NCI-H1092 treated with DMSO at 0.1 percent for 48 hours (cell line): ENCODE data around the gene AJAP1.
"Not testable (repeated sequence)": the region's sequence is repeated elsewhere in the genome, so short reads cannot be mapped to it uniquely, and the experiment has no call there.

Experiments
- DNase-seq: peaks from one replicate; lab custom pipeline; 2025; lab: John Stamatoyannopoulos, UW

The AJAP1 gene

GRCh38 chr1:4657244-4657789 lies 2.9 kb downstream of the AJAP1 start:
- DNase-seq: no peak

GRCh38 chr1:4657960-4658541 lies 3.6 kb downstream of the AJAP1 start:
- DNase-seq: no peak

GRCh38 chr1:4658643-4659628 lies 4.5 kb downstream of the AJAP1 start:
- DNase-seq: no peak

DNA sequence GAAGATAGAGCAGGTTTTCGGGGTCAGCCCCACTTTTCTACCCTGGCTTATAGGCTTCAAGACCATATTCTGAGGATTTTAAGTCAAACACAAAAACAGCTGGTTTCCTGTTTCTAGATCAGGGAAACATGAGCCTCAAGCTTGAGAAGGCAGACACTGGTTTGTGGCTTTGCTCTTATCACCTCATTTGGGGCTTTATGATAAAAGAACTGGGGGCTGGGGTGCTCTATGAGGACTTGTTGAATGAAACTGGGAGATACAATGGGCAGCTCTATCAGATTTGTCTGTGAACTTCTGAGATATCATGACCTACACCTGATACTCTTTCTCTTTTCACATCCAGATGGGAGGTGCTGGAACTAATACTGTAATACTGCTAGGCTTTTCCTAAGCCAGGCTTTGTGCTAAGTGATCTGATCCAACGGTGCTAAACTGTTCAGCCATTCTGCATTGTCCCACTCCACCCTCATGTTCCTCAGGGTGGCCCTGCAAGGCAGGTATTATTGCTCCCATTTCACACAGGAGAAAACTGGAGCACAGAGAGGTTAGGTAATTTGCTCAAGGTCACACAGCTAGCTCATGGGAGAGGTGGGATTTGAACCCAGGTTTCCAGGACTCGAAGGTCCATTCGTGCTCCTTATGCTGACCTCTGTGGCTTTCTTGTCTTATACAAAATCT lies 6.6 kb downstream of the AJAP1 start:
- no peak for DNase-seq

GRCh38 chr1:4661595-4661917 lies 7.1 kb downstream of the AJAP1 start:
- no peak for DNase-seq

DNA sequence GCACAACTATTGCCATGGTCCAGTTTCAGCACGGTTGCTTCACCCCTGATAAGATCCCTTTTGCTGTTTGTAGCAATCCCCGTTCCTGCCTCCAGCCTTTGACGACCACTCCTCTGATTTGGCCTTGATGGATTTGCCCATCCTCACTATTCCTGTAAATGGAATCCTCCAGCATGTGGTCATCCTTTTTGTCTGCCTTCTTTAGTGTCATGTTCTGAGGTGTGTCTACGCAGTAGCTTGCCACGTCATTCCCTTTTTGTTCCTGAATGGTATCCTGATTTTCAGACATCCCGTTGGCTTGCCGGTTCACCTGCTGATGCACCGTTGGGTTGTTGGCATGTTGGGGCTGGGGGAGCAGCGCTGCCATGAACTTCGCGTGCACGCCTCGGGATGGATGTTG lies 7.8 kb downstream of the AJAP1 start:
- DNase-seq: no peak

DNA sequence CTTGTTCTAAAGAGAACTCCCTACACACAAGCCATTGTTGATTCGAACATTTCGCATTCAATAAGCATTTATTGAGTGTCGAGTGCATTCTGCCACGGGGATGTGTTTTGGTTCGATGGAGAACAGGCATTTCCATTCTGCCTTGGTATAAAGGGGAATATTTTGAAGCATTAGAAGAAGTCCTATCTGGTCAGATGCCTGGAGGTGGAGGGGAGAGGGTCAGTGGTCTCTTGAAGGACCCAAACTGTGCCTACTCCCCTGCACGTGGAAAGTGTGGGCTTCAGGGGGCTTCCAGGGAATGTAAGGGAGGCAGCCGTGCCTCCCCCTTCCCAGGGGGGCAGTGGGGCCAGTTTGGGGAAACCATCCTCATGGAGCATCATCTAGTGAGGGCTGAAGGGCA lies 8.3 kb downstream of the AJAP1 start:
- DNase-seq: no peak

DNA sequence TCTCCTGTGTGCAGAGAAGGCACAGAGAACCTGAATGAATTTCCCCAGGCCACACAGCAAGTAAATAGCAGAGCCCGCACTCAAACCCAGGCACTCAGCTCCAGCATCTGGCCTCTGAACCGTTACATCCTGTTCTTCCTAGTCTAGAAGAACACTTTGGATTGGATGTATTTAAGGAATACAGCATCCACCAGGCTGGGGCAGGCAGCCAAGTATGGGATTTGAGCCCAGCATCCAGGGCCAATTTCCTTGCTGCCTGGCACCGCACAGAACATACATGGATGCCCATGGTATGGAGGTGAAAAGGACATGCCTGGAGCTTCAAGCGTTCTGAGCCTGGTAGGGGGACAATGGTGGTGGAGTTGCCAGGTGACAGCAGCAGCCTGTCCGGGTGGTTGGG lies 9.7 kb downstream of the AJAP1 start:
- DNase-seq: no peak

GRCh38 chr1:4664606-4665005 lies 10.2 kb downstream of the AJAP1 start:
- DNase-seq: no peak

- DNase-seq: no peak
Observed at GRCh38 chr1:4665456-4665855, 11.0 kb downstream of the AJAP1 start.

DNA sequence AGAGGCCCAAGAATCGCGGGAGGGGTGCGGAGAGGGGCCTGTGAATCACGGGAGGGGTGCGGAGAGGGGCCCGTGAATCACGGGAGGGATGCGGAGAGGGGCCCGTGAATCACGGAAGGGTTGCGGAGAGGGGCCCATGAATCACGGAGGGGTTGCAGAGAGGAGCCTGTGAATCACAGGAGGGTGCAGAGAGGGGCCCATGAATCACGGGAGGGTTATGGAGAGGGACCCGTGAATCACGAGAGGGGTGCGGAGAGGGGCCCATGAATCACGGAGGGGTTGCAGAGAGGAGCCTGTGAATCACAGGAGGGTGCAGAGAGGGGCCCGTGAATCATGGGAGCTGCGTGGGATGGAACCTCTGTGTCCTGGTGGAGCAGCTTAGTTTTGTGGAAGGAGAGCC lies 12.3 kb downstream of the AJAP1 start:
- DNase-seq: not testable (repeated sequence)

- no peak for DNase-seq
Observed at GRCh38 chr1:4668743-4669700, 14.6 kb downstream of the AJAP1 start.

DNA sequence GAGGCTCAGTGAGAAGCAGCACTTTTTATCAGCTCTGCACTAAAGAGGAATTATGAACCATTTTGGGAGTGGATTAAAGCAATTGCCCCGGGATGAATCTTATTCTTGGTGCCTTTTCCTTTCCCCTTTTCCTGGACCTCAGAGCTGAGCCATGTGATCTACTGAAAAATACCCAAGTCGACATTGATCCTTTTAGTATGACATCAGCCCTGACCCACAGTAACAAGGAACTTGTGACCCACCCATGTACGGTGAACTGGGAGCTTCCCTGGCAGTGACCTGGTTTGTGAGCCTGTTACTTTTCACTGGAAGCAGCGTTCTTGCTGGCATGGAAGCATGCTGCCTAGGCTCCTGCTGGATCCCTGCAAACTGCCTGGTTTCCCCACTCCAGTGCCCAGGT lies 15.9 kb downstream of the AJAP1 start:
- no peak for DNase-seq

DNA sequence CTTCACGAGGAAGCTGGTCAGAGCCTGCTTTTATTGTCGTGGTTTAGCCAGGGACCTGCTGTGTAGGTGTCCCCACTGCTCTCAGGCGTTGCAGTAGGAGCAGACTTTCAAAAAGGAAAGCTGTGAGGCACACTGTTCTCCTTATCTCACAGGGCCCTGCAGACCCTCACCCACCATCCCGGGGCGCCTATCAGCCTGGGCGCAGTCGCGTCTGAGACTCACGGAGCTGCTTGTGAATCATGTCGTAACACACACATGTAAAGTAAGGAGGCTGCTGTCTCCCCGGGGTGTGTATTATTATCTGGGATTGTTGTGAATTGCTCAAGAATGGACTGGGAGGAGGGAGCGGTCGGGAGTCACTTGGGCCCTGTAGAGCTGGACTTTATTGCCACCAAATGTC lies 17.4 kb downstream of the AJAP1 start:
- DNase-seq: no peak

GRCh38 chr1:4673494-4673893 lies 19.1 kb downstream of the AJAP1 start:
- DNase-seq: no peak

GRCh38 chr1:4674117-4674516 lies 19.7 kb downstream of the AJAP1 start:
- DNase-seq: no peak

- DNase-seq: no peak
Observed at GRCh38 chr1:4674676-4675075, 20.3 kb downstream of the AJAP1 start.

GRCh38 chr1:4675454-4676186 lies 21.2 kb downstream of the AJAP1 start:
- DNase-seq: no peak

- DNase-seq: no peak
Observed at GRCh38 chr1:4676253-4676652, 21.8 kb downstream of the AJAP1 start.

GRCh38 chr1:4677608-4678007 lies 23.2 kb downstream of the AJAP1 start:
- no peak for DNase-seq
